WTC11 (cell line): ENCODE data around the gene CFAP251.

Source experiments
- CREB1 ChIP-seq: sonication (generic); formaldehyde crosslinking; IDR thresholded peaks from 2 replicates; pipeline ENCODE4 v1.8.0; 2023; ENCODE audit warnings: mild to moderate bottlenecking, missing genetic modification reagents
- CTCF ChIP-seq: fragments of 200-600 bp; IDR thresholded peaks from 2 replicates; pipeline ENCODE4 v1.8.0; 2022; ENCODE audit warnings: antibody characterized with exemption
- E2F1 ChIP-seq: sonication (generic); formaldehyde crosslinking; IDR thresholded peaks from 2 replicates; pipeline ENCODE4 v1.8.0; 2022; ENCODE audit warnings: mild to moderate bottlenecking, missing genetic modification reagents
- FOXJ3 ChIP-seq: sonication (generic); formaldehyde crosslinking; IDR thresholded peaks from 2 replicates; pipeline ENCODE4 v1.9.0; 2021; ENCODE audit warnings: missing genetic modification reagents, mild to moderate bottlenecking, borderline replicate concordance
- GRHL2 ChIP-seq: fragments of 250-450 bp; sonication (Bioruptor Pico); IDR thresholded peaks from 2 replicates; pipeline ENCODE4 v1.8.0; 2022; ENCODE audit warnings: mild to moderate bottlenecking, moderate library complexity; ENCODE audit not compliant: insufficient replicate concordance, severe bottlenecking
- KAT7 ChIP-seq: sonication (generic); formaldehyde crosslinking; IDR thresholded peaks from 2 replicates; pipeline ENCODE4 v1.8.1; 2023; ENCODE audit warnings: missing genetic modification reagents, mild to moderate bottlenecking, borderline replicate concordance
- MAX ChIP-seq: sonication (generic); formaldehyde crosslinking; IDR thresholded peaks from 2 replicates; pipeline ENCODE4 v1.8.0; 2022; ENCODE audit warnings: mild to moderate bottlenecking, missing genetic modification reagents
- NFYB ChIP-seq: sonication (generic); formaldehyde crosslinking; conservative IDR thresholded peaks from 2 replicates; pipeline ENCODE4 v1.8.0; 2022; ENCODE audit warnings: low read depth, missing genetic modification reagents
- NR3C1 ChIP-seq: sonication (generic); formaldehyde crosslinking; conservative IDR thresholded peaks from 2 replicates; pipeline ENCODE4 v1.8.1; 2023; ENCODE audit warnings: low read depth, mild to moderate bottlenecking, missing genetic modification reagents
- PREB ChIP-seq: sonication (generic); formaldehyde crosslinking; IDR thresholded peaks from 2 replicates; pipeline ENCODE4 v1.8.1; 2022; ENCODE audit warnings: mild to moderate bottlenecking, missing genetic modification reagents, moderate library complexity, borderline replicate concordance
- SP1 ChIP-seq: sonication (generic); formaldehyde crosslinking; conservative IDR thresholded peaks from 2 replicates; pipeline ENCODE4 v1.8.1; 2022; ENCODE audit warnings: missing genetic modification reagents
- TF ChIP-seq, protein P1 (sequence below): sonication (generic); formaldehyde crosslinking; IDR thresholded peaks from 2 replicates; pipeline ENCODE4 v1.8.1; 2022; ENCODE audit warnings: low read depth, mild to moderate bottlenecking, moderate library complexity, missing genetic modification reagents, borderline replicate concordance
- TF ChIP-seq, protein P2 (sequence below): sonication (generic); formaldehyde crosslinking; IDR thresholded peaks from 2 replicates; pipeline ENCODE4 v1.8.1; 2022; ENCODE audit warnings: low read depth, missing genetic modification reagents, borderline replicate concordance

DNA sequence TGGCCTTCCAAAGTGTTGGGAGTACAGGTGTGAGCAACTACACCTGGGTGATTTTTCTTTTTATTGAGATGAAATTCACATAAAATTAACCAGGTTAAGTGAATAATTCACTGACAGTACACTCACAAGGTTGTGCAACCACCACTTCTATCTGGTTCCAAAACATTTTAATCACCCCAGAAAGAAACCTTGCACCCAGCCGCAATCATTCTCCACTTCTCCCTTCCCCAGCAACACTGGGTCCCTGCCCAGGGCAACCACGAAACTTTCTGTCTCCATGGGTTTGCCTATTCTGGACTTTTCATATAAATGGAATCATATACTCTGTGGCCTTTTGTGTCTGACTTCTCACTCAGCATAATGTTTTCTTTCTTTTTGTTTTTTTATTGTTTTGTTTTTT, 133.9 kb downstream of the CFAP251 start:
- TF ChIP-seq SP1 (no peak), MAX (CRISPR knock-in tag) (no peak), FOXJ3 (CRISPR knock-in tag) (no peak), CREB1 (CRISPR knock-in tag) (no peak), CTCF (no peak), GRHL2 (CRISPR knock-in tag) (no peak), NR3C1 (CRISPR knock-in tag) (no peak), NFYB (CRISPR knock-in tag) (no peak), PREB (CRISPR knock-in tag) (no peak), E2F1 (CRISPR knock-in tag) (no peak), KAT7 (CRISPR knock-in tag) (no peak)
- TF ChIP-seq, protein P1, sequence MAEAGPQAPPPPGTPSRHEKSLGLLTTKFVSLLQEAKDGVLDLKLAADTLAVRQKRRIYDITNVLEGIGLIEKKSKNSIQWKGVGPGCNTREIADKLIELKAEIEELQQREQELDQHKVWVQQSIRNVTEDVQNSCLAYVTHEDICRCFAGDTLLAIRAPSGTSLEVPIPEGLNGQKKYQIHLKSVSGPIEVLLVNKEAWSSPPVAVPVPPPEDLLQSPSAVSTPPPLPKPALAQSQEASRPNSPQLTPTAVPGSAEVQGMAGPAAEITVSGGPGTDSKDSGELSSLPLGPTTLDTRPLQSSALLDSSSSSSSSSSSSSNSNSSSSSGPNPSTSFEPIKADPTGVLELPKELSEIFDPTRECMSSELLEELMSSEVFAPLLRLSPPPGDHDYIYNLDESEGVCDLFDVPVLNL (CRISPR knock-in tag) = no peak
- TF ChIP-seq, protein P2, sequence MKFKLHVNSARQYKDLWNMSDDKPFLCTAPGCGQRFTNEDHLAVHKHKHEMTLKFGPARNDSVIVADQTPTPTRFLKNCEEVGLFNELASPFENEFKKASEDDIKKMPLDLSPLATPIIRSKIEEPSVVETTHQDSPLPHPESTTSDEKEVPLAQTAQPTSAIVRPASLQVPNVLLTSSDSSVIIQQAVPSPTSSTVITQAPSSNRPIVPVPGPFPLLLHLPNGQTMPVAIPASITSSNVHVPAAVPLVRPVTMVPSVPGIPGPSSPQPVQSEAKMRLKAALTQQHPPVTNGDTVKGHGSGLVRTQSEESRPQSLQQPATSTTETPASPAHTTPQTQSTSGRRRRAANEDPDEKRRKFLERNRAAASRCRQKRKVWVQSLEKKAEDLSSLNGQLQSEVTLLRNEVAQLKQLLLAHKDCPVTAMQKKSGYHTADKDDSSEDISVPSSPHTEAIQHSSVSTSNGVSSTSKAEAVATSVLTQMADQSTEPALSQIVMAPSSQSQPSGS = no peak
